IMR-90 (cell line): ENCODE data around the gene ANAPC5.

Experiments used
- BHLHE40 ChIP-seq: fragments of 150-350 bp; IDR thresholded peaks from 2 replicates; pipeline ENCODE4 v1.6.1; 2016; ENCODE audit warnings: mild to moderate bottlenecking, low read depth, low read length
- CEBPB ChIP-seq: IDR thresholded peaks from 2 replicates; pipeline ENCODE4 v1.6.1; 2012; ENCODE audit warnings: low read depth, low read length, improper control_type of control experiment
- CTCF ChIP-seq: conservative IDR thresholded peaks from 2 replicates; pipeline ENCODE4 v1.5.1; 2012; ENCODE audit warnings: mild to moderate bottlenecking, low read depth, low read length, improper control_type of control experiment
- FOS ChIP-seq: fragments of 150-350 bp; IDR thresholded peaks from 2 replicates; pipeline ENCODE4 v1.6.1; 2016; ENCODE audit warnings: low read depth, low read length
- MAFK ChIP-seq: IDR thresholded peaks from 2 replicates; pipeline ENCODE4 v1.6.1; 2012; ENCODE audit warnings: low read depth, low read length, improper control_type of control experiment
- MXI1 ChIP-seq: IDR thresholded peaks from 2 replicates; pipeline ENCODE4 v1.6.1; 2012; ENCODE audit warnings: low read depth, mild to moderate bottlenecking, low read length, moderate library complexity, borderline replicate concordance
- NFE2L2 ChIP-seq: fragments of 150-350 bp; IDR thresholded peaks from 2 replicates; pipeline ENCODE4 v1.6.1; 2016; ENCODE audit warnings: low read depth, mild to moderate bottlenecking, low read length
- POLR2A ChIP-seq: IDR thresholded peaks from 2 replicates; pipeline ENCODE4 v1.6.1; 2012; ENCODE audit warnings: mild to moderate bottlenecking, low read depth, low read length
- RAD21 ChIP-seq: IDR thresholded peaks from 2 replicates; pipeline ENCODE4 v1.6.1; 2012; ENCODE audit warnings: low read length, improper control_type of control experiment
- RCOR1 ChIP-seq: IDR thresholded peaks from 2 replicates; pipeline ENCODE4 v1.6.1; 2012; ENCODE audit warnings: mild to moderate bottlenecking, low read length, improper control_type of control experiment; ENCODE audit not compliant: insufficient replicate concordance
- RFX5 ChIP-seq: IDR thresholded peaks from 2 replicates; pipeline ENCODE4 v1.8.0; 2012; ENCODE audit warnings: low read depth, mild to moderate bottlenecking, low read length, moderate library complexity
- SMC3 ChIP-seq: fragments of 150-350 bp; IDR thresholded peaks from 2 replicates; pipeline ENCODE4 v1.6.1; 2016; ENCODE audit warnings: low read depth, mild to moderate bottlenecking, antibody characterized with exemption, low read length, moderate library complexity
- USF2 ChIP-seq: fragments of 150-350 bp; IDR thresholded peaks from 2 replicates; pipeline ENCODE4 v1.6.1; 2017; ENCODE audit warnings: mild to moderate bottlenecking, antibody characterized with exemption, low read length, low read depth
- TF ChIP-seq, protein P1 (sequence below): fragments of 150-350 bp; IDR thresholded peaks from 2 replicates; pipeline ENCODE4 v1.6.1; 2016; ENCODE audit warnings: low read depth, mild to moderate bottlenecking, low read length, moderate library complexity, borderline replicate concordance

DNA sequence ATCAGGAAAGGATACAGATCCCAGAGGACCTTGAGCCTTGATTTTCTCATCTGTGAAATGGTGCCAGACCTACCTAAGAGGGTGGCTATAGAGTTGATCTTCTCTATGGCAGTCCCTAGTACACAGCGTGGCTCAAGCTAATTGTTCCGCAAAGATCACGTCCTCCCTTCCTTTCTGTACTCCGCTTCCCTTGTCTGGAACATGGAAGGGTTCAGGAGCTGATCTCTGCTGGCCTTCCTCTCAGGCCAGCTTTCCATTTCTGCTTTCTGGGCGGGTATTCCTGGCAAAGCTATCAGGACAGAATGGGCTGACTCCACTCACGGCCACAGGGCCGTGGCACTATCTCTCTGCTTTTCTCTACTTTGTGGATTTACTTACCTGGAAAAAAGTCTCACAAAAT lies 62.2 kb downstream of the ANAPC5 start:
- TF ChIP-seq, protein P1, sequence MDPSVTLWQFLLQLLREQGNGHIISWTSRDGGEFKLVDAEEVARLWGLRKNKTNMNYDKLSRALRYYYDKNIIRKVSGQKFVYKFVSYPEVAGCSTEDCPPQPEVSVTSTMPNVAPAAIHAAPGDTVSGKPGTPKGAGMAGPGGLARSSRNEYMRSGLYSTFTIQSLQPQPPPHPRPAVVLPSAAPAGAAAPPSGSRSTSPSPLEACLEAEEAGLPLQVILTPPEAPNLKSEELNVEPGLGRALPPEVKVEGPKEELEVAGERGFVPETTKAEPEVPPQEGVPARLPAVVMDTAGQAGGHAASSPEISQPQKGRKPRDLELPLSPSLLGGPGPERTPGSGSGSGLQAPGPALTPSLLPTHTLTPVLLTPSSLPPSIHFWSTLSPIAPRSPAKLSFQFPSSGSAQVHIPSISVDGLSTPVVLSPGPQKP: no peak
- TF ChIP-seq POLR2A: no peak
- no peak for TF ChIP-seq CTCF
- no peak for TF ChIP-seq RFX5
- no peak for TF ChIP-seq SMC3
- TF ChIP-seq CEBPB: no peak
- no peak for TF ChIP-seq NFE2L2
- TF ChIP-seq FOS: no peak
- no peak for TF ChIP-seq USF2
- no peak for TF ChIP-seq MXI1
- TF ChIP-seq RAD21: no peak
- TF ChIP-seq MAFK: no peak
- no peak for TF ChIP-seq BHLHE40
- TF ChIP-seq RCOR1: no peak
